Liver (tissue), 3 donors: ENCODE measurements around the gene CFAP99.

Experiments used
- HNF4A ChIP-seq, 2 donors: conservative IDR thresholded peaks; 2 replicates each; pipeline ENCODE4 v1.6.1; 2016; ENCODE audit warnings: antibody characterized with exemption in 2 of 2, mild to moderate bottlenecking in 2 of 2
- JUND ChIP-seq, 2 donors: IDR thresholded peaks; 2 replicates each; pipeline ENCODE4 v1.6.1; 2016; ENCODE audit warnings: antibody characterized with exemption in 2 of 2
- RAD21 ChIP-seq, 2 donors: IDR thresholded peaks; 2 replicates each; pipeline ENCODE4 v1.6.1; 2016; ENCODE audit warnings: antibody characterized with exemption in 2 of 2, mild to moderate bottlenecking in 2 of 2
- RXRA ChIP-seq, 2 donors: IDR thresholded peaks; 2 replicates each; pipeline ENCODE4 v1.6.1; 2017 to 2018; ENCODE audit warnings: antibody characterized with exemption in 2 of 2, mild to moderate bottlenecking in 1 of 2
- SP1 ChIP-seq: IDR thresholded peaks from 2 replicates; pipeline ENCODE4 v1.6.1; 2018; ENCODE audit warnings: antibody characterized with exemption, mild to moderate bottlenecking
- TAF1 ChIP-seq: conservative IDR thresholded peaks from 2 replicates; pipeline ENCODE4 v1.6.1; 2016; ENCODE audit warnings: antibody characterized with exemption, mild to moderate bottlenecking
- YY1 ChIP-seq: IDR thresholded peaks from 2 replicates; pipeline ENCODE4 v1.6.1; 2016; ENCODE audit warnings: antibody characterized with exemption, mild to moderate bottlenecking
- TF ChIP-seq, protein P1 (sequence below): fragments of 150-350 bp; IDR thresholded peaks from 2 replicates; pipeline ENCODE4 v1.5.1; 2017; ENCODE audit warnings: improper control_type of control experiment, low read depth, low read length; ENCODE audit not compliant: missing input control
- TF ChIP-seq, protein P2 (sequence below): IDR thresholded peaks from 2 replicates; pipeline ENCODE4 v1.6.1; 2016; ENCODE audit warnings: antibody characterized with exemption
- TF ChIP-seq, protein P3 (sequence below): IDR thresholded peaks from 2 replicates; pipeline ENCODE4 v1.6.1; 2016; ENCODE audit warnings: antibody characterized with exemption
- TF ChIP-seq, protein P4 (sequence below): IDR thresholded peaks from 2 replicates; pipeline ENCODE4 v1.6.1; 2016; ENCODE audit warnings: antibody characterized with exemption, mild to moderate bottlenecking
- donor health status: healthy.
- donor health status: healthy.

DNA sequence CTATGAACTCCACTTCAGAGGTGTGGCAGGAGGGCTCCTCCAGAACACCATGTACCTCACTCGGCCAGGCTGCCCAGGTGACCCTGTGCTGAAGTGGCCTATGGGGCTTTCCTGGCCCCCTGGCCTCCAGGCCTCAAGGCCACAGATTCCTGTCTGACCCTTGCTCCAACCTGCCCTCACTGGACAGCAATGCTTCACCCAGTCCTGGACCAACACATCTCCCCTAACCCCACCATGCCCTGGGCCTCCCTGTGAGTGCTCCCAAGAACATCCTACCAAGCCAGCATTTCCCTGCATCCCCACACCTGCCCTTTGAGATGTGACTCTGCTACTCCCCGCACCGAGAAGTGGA, 10.8 kb upstream of the CFAP99 start:
- TF ChIP-seq, protein P1, sequence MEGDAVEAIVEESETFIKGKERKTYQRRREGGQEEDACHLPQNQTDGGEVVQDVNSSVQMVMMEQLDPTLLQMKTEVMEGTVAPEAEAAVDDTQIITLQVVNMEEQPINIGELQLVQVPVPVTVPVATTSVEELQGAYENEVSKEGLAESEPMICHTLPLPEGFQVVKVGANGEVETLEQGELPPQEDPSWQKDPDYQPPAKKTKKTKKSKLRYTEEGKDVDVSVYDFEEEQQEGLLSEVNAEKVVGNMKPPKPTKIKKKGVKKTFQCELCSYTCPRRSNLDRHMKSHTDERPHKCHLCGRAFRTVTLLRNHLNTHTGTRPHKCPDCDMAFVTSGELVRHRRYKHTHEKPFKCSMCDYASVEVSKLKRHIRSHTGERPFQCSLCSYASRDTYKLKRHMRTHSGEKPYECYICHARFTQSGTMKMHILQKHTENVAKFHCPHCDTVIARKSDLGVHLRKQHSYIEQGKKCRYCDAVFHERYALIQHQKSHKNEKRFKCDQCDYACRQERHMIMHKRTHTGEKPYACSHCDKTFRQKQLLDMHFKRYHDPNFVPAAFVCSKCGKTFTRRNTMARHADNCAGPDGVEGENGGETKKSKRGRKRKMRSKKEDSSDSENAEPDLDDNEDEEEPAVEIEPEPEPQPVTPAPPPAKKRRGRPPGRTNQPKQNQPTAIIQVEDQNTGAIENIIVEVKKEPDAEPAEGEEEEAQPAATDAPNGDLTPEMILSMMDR: no peak
- TF ChIP-seq SP1 (no peak), JUND (IDR thresholded peaks at IDR 0.05) (no peak), HNF4A (conservative IDR thresholded peaks at IDR 0.05) (no peak), YY1 (no peak), RAD21 (IDR thresholded peaks at IDR 0.05) (no peak), RXRA (IDR thresholded peaks at IDR 0.05) (no peak), TAF1 (no peak)
- TF ChIP-seq, protein P2, sequence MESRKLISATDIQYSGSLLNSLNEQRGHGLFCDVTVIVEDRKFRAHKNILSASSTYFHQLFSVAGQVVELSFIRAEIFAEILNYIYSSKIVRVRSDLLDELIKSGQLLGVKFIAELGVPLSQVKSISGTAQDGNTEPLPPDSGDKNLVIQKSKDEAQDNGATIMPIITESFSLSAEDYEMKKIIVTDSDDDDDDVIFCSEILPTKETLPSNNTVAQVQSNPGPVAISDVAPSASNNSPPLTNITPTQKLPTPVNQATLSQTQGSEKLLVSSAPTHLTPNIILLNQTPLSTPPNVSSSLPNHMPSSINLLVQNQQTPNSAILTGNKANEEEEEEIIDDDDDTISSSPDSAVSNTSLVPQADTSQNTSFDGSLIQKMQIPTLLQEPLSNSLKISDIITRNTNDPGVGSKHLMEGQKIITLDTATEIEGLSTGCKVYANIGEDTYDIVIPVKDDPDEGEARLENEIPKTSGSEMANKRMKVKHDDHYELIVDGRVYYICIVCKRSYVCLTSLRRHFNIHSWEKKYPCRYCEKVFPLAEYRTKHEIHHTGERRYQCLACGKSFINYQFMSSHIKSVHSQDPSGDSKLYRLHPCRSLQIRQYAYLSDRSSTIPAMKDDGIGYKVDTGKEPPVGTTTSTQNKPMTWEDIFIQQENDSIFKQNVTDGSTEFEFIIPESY: no peak
- TF ChIP-seq, protein P3, sequence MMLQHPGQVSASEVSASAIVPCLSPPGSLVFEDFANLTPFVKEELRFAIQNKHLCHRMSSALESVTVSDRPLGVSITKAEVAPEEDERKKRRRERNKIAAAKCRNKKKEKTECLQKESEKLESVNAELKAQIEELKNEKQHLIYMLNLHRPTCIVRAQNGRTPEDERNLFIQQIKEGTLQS: no peak
- TF ChIP-seq, protein P4, sequence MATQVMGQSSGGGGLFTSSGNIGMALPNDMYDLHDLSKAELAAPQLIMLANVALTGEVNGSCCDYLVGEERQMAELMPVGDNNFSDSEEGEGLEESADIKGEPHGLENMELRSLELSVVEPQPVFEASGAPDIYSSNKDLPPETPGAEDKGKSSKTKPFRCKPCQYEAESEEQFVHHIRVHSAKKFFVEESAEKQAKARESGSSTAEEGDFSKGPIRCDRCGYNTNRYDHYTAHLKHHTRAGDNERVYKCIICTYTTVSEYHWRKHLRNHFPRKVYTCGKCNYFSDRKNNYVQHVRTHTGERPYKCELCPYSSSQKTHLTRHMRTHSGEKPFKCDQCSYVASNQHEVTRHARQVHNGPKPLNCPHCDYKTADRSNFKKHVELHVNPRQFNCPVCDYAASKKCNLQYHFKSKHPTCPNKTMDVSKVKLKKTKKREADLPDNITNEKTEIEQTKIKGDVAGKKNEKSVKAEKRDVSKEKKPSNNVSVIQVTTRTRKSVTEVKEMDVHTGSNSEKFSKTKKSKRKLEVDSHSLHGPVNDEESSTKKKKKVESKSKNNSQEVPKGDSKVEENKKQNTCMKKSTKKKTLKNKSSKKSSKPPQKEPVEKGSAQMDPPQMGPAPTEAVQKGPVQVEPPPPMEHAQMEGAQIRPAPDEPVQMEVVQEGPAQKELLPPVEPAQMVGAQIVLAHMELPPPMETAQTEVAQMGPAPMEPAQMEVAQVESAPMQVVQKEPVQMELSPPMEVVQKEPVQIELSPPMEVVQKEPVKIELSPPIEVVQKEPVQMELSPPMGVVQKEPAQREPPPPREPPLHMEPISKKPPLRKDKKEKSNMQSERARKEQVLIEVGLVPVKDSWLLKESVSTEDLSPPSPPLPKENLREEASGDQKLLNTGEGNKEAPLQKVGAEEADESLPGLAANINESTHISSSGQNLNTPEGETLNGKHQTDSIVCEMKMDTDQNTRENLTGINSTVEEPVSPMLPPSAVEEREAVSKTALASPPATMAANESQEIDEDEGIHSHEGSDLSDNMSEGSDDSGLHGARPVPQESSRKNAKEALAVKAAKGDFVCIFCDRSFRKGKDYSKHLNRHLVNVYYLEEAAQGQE: no peak
